ENCODE measurements around the gene CHST11.

DNA sequence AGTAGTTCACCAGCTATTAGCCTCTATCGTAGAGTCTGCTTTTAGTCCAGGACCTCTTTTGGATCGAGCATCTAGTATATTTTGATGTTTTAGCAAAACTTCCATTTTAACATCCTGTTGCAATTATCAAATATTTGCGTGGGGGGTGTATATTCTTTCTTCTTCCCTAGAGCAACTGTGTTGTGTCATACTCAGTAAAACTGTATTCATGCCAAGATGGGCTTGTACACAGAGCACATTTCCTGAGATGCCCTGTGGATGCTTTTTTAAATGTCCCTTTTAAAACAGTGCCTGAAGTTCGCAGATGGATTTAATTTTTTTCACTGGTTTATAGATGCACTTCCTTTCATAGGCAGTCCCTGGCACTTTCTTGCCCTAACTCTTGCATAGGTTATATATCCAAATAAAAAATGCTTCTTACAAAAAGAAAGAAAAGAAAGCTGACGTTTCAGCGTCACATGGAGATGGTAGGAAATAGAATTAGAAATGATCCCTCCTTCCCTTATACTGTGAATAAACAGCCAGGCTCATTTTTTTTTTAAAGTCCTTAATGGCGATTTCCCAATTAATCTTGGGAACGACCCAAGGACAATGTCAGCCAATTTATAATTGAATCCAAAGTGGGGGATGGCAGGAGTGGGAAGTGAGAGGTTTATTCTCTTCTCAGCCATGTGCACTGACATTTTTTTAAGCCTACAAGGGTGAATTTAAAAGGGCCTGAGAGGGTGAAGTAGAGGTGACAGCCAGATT lies 254.4 kb downstream of the CHST11 start:
- TF ChIP-seq, protein P1, sequence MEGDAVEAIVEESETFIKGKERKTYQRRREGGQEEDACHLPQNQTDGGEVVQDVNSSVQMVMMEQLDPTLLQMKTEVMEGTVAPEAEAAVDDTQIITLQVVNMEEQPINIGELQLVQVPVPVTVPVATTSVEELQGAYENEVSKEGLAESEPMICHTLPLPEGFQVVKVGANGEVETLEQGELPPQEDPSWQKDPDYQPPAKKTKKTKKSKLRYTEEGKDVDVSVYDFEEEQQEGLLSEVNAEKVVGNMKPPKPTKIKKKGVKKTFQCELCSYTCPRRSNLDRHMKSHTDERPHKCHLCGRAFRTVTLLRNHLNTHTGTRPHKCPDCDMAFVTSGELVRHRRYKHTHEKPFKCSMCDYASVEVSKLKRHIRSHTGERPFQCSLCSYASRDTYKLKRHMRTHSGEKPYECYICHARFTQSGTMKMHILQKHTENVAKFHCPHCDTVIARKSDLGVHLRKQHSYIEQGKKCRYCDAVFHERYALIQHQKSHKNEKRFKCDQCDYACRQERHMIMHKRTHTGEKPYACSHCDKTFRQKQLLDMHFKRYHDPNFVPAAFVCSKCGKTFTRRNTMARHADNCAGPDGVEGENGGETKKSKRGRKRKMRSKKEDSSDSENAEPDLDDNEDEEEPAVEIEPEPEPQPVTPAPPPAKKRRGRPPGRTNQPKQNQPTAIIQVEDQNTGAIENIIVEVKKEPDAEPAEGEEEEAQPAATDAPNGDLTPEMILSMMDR (optimal IDR thresholded peaks at IDR 0.05 in 1 of 3, IDR thresholded peaks at IDR 0.05 in 1 of 3, conservative IDR thresholded peaks at IDR 0.05 in 1 of 3; ENCODE audit: extremely low read depth in 1 of 3, insufficient read depth in 2 of 3, low read length in 3 of 3), result no peak
- no peak for TF ChIP-seq EZH2 (IDR thresholded peaks at IDR 0.05; ENCODE audit: low read length)
